Measurements from ENCODE around the gene CDH5.

The CDH5 gene

DNA sequence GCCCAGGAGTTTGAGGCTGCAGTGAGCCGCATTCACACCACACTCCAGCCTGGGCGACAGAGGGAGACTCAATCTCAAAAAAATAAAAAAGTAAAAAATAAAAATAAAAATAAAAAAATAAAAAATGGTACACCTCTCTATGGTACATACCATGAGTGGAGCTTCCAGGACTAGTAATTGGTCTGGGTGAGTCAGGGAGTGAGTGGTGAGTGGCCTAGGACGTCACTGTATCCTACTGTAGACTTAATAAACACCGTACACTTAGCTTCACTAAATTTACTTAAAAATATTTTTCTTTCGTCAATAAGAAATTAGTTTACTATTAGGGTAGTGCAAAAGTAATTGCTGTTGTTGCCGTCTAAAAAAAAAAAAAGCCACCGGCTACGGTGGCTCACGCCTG, 9.0 kb downstream of the CDH5 start:
- DNase-seq: no peak

- DNase-seq: no peak
These were observed 9.6 kb downstream of the CDH5 start for GRCh38 chr16:66376114-66376513.

- DNase-seq: no peak
These were observed 10.2 kb downstream of the CDH5 start for GRCh38 chr16:66376577-66377305.

DNA sequence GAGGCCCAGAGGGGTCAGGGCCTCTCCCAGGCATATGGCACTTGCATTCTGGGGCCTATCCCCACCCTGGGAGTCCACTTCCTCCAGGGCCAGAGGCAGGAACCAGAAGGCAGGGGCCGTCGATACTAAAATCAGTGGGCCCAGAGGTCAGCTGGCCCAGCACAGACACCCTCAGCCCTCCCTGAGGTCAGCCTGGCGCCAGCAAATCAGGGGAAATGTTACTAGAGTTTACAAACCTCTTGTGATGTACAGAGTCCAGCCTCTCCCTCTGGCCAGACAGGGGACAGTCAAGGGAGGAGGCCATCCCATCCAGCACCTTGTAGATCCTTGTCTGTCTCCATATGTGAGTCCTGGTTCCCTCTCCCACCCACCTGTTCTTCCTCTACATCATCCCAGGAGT, 10.8 kb downstream of the CDH5 start:
- no peak for DNase-seq

- DNase-seq: no peak
These were observed 12.5 kb downstream of the CDH5 start for GRCh38 chr16:66378741-66379570.

GRCh38 chr16:66379571-66379941, 13.1 kb downstream of the CDH5 start:
- DNase-seq: no peak

DNA sequence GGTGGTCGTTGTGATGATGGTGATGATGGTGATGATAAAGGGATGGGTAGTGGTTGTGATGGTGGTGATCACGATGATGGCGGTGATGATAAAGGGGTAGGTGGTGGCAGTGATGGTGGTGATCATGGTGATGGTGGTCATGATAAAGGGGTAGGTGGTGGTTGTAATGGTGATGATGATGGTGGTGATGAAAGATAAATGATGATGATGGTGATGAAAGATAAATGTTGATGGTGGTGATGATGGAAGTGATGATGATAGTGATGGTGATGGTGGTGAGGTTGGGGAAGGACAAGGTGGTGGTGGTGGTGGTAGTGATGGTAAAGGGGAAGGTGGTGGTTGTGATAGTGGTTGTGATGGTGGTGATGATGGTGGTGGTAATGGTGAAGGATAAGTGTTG, 13.9 kb downstream of the CDH5 start:
- no peak for DNase-seq

DNA sequence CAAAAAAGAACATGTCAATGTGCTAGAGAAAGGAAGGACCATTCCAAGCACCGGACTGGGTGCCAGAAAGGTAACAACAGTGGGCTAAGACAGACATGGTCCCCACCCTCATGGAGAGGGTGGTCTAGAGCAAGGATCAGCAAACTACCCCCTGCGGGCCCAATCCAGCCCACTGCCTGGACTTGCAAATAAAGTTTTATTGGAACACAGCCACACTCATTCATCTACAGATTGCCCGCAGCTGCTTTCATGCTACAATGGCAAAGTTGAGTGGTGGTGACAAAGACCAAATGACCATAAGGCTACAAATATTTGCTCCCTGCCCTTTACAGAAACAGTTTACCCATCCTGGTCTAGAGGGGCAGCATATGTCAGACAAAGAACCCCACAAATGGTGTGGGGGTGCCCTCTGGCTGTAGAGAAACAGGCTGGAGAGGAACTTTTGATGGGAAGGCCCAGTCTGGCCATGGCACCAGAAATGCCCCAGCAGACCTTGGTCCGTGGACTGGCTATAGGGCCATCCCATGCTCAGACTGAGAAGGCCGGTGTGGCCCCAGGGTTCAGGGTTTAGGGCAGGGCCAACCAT, 15.2 kb downstream of the CDH5 start:
- no peak for DNase-seq

DNA sequence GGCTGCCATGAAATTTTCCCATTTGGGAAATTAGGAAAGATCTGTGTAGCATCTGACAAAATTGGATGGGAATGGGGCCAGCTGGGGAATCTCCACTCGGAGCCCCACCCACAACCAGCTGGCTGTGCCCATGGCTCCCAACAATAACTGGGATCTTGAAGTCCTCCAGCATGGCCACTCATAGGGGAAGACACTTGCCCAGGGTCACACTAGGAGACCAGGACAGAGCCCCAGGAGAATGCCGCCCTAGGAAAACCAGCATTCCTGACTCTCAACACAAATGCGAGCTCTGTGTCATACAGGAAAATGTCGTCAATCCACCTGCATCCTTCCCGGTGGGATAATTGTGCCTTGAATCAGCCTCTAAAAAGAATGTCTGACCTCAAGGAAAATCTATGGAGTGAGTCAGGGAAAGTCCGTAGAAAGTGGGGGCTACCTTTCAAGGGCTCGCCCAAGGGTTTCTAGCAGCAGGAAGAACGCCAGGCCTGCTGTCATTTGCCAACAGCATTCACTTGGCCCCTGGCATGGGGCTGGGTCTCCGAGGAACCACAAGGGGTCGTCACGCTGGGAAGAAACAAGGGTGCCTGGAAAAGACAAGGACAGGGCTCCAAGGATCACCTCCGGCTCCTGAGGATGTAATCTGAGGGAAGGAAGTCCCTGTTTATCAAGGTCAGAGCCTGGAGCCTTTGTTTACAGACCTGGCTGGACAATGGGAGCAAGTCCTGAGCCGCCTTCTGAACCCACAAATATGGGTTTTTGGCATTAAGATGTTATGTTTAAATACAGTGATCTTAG, 15.9 kb downstream of the CDH5 start:
- DNase-seq: no peak

DNA sequence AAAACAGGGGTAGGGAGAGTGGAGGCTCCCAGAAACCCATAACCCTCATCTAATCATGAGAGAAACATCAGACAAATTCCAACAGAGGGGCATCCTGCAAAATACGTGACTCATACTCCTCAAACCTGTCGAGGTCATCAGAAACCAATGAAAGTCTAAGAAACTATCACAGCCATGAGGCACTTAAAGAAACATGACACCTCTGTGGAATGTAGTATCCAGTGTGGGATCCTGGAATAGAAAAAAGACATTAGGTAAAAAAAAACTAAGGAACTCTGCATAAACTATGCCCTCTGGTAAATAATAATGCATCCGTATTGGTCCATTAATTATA, 16.4 kb downstream of the CDH5 start:
- no peak for DNase-seq

DNA sequence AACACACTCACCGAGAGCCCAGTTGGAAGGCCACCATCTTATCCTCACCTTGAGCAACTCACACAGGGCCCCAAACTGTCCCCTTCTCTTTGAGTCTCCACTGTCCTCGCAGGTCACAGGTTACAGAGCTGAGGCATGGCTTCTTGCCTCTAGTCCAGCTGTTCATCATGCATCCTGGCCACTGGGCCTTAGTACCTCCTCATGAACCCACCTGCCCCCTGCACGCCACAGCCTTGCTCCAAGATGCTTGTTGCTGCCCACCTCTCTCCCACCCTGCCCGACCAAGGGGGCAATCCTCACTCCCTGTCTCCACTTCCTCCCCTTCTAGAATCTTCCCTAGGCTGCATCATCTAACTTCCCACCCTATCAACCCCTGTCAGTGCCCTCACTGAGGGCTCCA, 17.1 kb downstream of the CDH5 start:
- no peak for DNase-seq

GRCh38 chr16:66385415-66385814, 18.9 kb downstream of the CDH5 start:
- DNase-seq: no peak

- DNase-seq: no peak
These were observed 20.4 kb downstream of the CDH5 start for GRCh38 chr16:66386629-66387622.

DNA sequence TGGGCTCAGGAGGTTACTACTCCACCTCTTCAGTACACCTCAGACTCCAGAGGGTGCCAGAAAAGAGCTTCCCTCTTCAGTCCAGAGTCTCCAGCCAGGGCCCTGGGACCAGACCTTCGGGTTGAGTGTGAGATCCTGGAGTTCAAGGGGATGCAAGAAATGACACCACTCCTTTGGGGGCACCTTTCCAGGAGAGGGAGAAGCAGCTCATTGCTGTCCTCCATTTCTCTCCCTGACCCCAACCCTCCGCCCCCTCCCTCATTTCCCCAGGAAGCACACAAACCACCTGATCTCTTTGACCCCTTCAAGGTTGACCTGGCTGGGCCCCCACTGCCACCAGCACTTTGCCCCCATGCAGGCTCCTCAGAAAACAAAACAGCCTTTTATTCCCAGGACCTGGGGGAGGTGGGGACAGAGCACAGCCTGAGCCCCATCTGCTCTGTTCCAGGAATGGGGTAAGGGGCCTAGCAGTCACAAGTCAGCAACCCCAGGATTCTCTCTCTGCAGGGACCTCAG, 21.4 kb downstream of the CDH5 start:
- DNase-seq: no peak

DNA sequence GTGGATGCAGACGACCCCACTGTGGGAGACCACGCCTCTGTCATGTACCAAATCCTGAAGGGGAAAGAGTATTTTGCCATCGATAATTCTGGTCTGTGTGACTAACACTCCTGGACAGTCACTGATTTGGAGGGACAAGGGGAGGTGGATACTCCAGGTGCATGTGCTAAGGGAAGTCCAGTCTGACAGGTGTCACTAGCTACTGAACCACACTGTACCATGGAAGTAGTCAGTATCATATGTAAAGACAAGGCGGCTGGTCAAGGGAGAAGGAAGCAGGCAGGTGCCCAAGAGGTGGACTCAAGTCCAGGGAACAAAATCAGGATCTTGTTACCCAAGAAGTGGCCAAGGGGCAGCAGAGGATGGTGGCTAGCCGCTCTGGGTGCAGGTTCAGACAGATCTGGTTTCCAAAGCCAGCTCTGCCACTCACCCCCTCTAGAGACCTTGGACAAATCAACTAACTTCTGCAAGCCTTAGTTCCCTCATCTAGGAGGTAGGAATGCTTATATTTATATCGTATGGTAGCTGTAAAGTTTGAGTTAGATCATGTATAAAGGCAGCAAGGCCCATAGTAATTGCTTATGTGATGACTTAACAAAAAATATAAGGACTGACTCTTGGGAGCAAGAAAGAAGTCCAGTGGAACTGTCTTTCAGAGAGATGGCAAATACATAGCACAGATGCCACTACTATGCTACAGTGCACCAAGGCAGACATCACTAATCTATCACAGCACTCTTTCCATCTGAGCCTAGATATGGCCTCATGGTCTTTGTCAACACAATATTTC, 22.1 kb downstream of the CDH5 start:
- DNase-seq: no peak

- no peak for DNase-seq
These were observed 23.0 kb downstream of the CDH5 start for GRCh38 chr16:66389256-66390176.

DNA sequence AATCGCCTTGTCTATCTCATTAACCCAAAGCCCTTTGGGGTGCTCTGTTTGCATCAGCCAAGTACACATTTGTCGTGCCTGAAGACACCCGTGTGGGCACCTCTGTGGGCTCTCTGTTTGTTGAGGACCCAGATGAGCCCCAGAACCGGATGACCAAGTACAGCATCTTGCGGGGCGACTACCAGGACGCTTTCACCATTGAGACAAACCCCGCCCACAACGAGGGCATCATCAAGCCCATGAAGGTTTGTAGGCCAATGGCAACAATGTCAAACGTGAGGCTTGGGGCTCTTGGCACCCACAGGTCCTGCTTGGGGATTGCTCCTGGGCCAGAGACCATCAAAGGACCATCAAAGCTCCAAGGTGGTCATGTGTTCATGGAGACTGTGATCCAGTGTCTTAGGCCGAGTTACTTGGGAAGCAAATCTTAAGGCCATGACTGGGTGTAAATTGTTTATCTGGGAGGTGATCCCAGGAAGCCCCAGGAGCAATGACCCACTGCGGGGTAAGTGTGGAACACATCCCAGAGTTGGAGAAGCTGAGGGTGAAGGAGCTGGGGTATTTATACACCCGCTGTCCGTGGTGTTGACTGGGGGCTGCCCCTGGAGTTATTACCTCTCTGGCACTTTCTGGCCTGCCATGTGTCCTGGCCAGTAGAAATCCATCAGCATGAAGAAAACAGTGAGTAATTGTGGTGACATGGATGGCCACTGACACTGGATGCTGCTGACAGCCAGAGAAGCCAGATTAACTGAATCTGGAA, 24.0 kb downstream of the CDH5 start:
- no peak for DNase-seq

DNA sequence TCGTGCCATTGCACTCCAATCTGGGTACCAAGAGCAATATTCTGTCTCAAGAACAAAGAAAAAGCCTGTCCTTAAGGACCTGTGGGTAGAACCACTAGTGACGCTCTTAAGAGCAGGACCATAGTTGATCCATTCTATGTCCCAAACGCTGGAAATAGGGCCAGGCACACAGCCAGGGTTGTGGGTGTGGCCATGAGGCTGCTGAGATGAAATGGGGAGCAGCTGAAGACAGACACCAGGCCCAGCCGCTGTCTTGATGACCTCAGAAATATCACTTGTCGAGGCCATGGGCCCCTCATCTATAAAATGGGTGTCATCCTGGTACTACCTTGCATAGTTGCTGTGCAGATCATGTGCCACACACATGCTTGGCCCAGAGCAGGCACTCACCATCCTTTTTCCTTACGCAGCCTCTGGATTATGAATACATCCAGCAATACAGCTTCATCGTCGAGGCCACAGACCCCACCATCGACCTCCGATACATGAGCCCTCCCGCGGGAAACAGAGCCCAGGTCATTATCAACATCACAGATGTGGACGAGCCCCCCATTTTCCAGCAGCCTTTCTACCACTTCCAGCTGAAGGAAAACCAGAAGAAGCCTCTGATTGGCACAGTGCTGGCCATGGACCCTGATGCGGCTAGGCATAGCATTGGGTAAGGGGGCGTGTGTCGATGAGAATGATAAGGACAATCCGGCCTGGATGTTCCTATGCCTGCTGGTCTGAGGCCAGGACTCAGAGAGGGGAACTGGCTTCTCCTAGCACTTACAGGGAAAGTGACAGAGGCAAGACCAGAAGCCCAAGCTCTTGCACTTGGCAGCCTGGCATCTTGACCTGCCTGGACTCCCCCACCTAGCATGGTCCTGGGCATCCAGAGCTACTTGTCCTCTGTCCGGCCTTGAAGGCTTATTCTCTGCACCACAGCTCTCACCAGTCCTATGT, 25.5 kb downstream of the CDH5 start:
- DNase-seq: no peak

All from GF-D8 (cell line).